Measurements from ENCODE around the gene MYMX. TPM values are rescaled to one million over a fixed set of nuclear protein-coding genes. Genes with fewer than 3 reads are reported as not detected.
"Not testable (repeated sequence)": the region's sequence is repeated elsewhere in the genome, so short reads cannot be mapped to it uniquely, and the experiment has no call there.

The MYMX gene
- polyA plus RNA-seq, 3 donors, result 1.2 to 20.5 (median 2.1) TPM

- WGBS, 3 donors, result 33 to 54% (median 52%) methylated on average over 15 of the region's 15 CpGs
- H3K27ac ChIP-seq (ENCODE audit: low read depth, low read length), result no peak overlapping the region
Observed at GRCh38 chr6:44226368-44227147, 9.8 kb downstream of the MYMX start.

- WGBS, 3 donors, result 59 to 78% (median 69%) methylated on average over 7 of the region's 7 CpGs
- H3K27ac ChIP-seq (ENCODE audit: low read depth, low read length), result no peak overlapping the region
Observed at GRCh38 chr6:44227148-44227793, 10.5 kb downstream of the MYMX start.

GRCh38 chr6:44228031-44228430, 11.3 kb downstream of the MYMX start:
- 72 to 89% (median 77%) methylated on average over 6 of the region's 6 CpGs for WGBS, 3 donors
- H3K27ac ChIP-seq (ENCODE audit: low read depth, low read length), result no peak overlapping the region

GRCh38 chr6:44228433-44228832, 11.7 kb downstream of the MYMX start:
- WGBS, 3 donors, result 90 to 92% (median 91%) methylated on average over 7 of the region's 7 CpGs
- no peak overlapping the region for H3K27ac ChIP-seq (ENCODE audit: low read depth, low read length)

GRCh38 chr6:44228836-44229235, 12.1 kb downstream of the MYMX start:
- WGBS, 3 donors, result 51 to 73% (median 68%) methylated on average over 5 of the region's 5 CpGs
- H3K27ac ChIP-seq (ENCODE audit: low read depth, low read length), result no peak overlapping the region

- no peak overlapping the region for H3K27ac ChIP-seq (ENCODE audit: low read depth, low read length)
- 65 to 71% (median 69%) methylated on average over 11 of the region's 11 CpGs for WGBS, 3 donors
Observed at GRCh38 chr6:44229376-44230033, 12.8 kb downstream of the MYMX start.

GRCh38 chr6:44230034-44230675, 13.4 kb downstream of the MYMX start:
- H3K27ac ChIP-seq (ENCODE audit: low read depth, low read length), result no peak overlapping the region
- WGBS, 3 donors, result 94 to 95% (median 94%) methylated on average over 10 of the region's 10 CpGs

- not testable (repeated sequence) for H3K27ac ChIP-seq (ENCODE audit: low read depth, low read length)
- 61 to 95% (median 82%) methylated on average over 9 of the region's 9 CpGs for WGBS, 3 donors
Observed at GRCh38 chr6:44231426-44231825, 14.7 kb downstream of the MYMX start.

- WGBS, 3 donors, result 76 to 89% (median 77%) methylated on average over 16 of the region's 16 CpGs
- no peak overlapping the region for H3K27ac ChIP-seq (ENCODE audit: low read depth, low read length)
Observed at GRCh38 chr6:44232676-44233566, 16.2 kb downstream of the MYMX start.

- 40 to 73% (median 50%) methylated on average over 14 of the region's 14 CpGs for WGBS, 3 donors
- H3K27ac ChIP-seq (ENCODE audit: low read depth, low read length), result no peak overlapping the region
Observed at GRCh38 chr6:44233567-44234100, 16.9 kb downstream of the MYMX start.

- 28 to 44% (median 40%) methylated on average over 5 of the region's 5 CpGs for WGBS, 3 donors
- no peak overlapping the region for H3K27ac ChIP-seq (ENCODE audit: low read depth, low read length)
Observed at GRCh38 chr6:44234101-44235025, 17.6 kb downstream of the MYMX start.

- no peak overlapping the region for H3K27ac ChIP-seq (ENCODE audit: low read depth, low read length)
Observed at GRCh38 chr6:44235269-44235668, 18.5 kb downstream of the MYMX start.

GRCh38 chr6:44235891-44236516, 19.3 kb downstream of the MYMX start:
- WGBS, 3 donors, result 74 to 82% (median 78%) methylated on average over 6 of the region's 6 CpGs
- H3K27ac ChIP-seq (ENCODE audit: low read depth, low read length), result no peak overlapping the region

More at GRCh38 chr6:44235269-44235668, 18.5 kb downstream of the MYMX start:
- WGBS, 3 donors, result 54 to 73% (median 56%) methylated on average over 6 of the region's 6 CpGs

GRCh38 chr6:44237021-44237812, 20.5 kb downstream of the MYMX start:
- WGBS, 3 donors, result 11 to 33% (median 28%) methylated on average over 22 of the region's 22 CpGs
- H3K27ac ChIP-seq (ENCODE audit: low read depth, low read length), result peak overlapping the region; percentile 84

GRCh38 chr6:44237813-44238433, 21.2 kb downstream of the MYMX start:
- H3K27ac ChIP-seq (ENCODE audit: low read depth, low read length), result peak overlapping the region; percentile 84
- 1 to 2% (median 2%) methylated on average over 42 of the region's 42 CpGs for WGBS, 3 donors

Data from adipose tissue (tissue), 3 donors.